Measurements from ENCODE around the gene NOM1.

The NOM1 gene

GRCh38 chr7:157003756-157004520 is 54.4 kb downstream of the NOM1 start:
- no peak overlapping the region for H3K27ac ChIP-seq
- CTCF ChIA-PET, result no interaction called here
- no peak for TF ChIP-seq CTCF (conservative IDR thresholded peaks at IDR 0.05; ENCODE audit: low read depth)

GRCh38 chr7:157004521-157005455 is 55.3 kb downstream of the NOM1 start:
- no peak overlapping the region for H3K27ac ChIP-seq
- CTCF ChIA-PET, result no interaction called here
- DNase-seq (ENCODE audit: low spot score), result no peak
- POLR2A ChIA-PET (ENCODE audit: low non-redundant PET), result no interaction called here
- no peak for TF ChIP-seq CTCF (conservative IDR thresholded peaks at IDR 0.05; ENCODE audit: low read depth)

More at GRCh38 chr7:157003756-157004520, 54.4 kb downstream of the NOM1 start:
- POLR2A ChIA-PET (ENCODE audit: low non-redundant PET), result no interaction called here
- no peak for DNase-seq (ENCODE audit: low spot score)

- DNase-seq (ENCODE audit: low spot score), result no peak
- CTCF ChIA-PET, result no interaction called here
- no peak for TF ChIP-seq CTCF (conservative IDR thresholded peaks at IDR 0.05; ENCODE audit: low read depth)
- H3K27ac ChIP-seq, result no peak overlapping the region
- POLR2A ChIA-PET (ENCODE audit: low non-redundant PET), result no interaction called here
Measured at GRCh38 chr7:157005456-157006204, 56.1 kb downstream of the NOM1 start.

- POLR2A ChIA-PET (ENCODE audit: low non-redundant PET), result no interaction called here
- CTCF ChIA-PET, result no interaction called here
- H3K27ac ChIP-seq, result no peak overlapping the region
- no peak for DNase-seq (ENCODE audit: low spot score)
- TF ChIP-seq CTCF (conservative IDR thresholded peaks at IDR 0.05; ENCODE audit: low read depth), result no peak
Measured at GRCh38 chr7:157006205-157006747, 56.8 kb downstream of the NOM1 start.

- DNase-seq (ENCODE audit: low spot score), result no peak
- H3K27ac ChIP-seq, result no peak overlapping the region
- ChIA-PET POLR2A (ENCODE audit: low non-redundant PET) (no interaction called here), CTCF (no interaction called here)
- no peak for TF ChIP-seq CTCF (conservative IDR thresholded peaks at IDR 0.05; ENCODE audit: low read depth)
Measured at GRCh38 chr7:157006829-157007469, 57.4 kb downstream of the NOM1 start.
